ENCODE results near the gene CAMKV.

CAMKV gene

GRCh38 chr3:49903451-49904424, 34.0 kb upstream of the CAMKV start, which contains the start of gene MST1R:
MST1R (minus strand) TSS chr3:49903873; CDS start chr3:49903609, 264 bp downstream.
- in situ Hi-C loops (cut with HindIII; ENCODE audit: low pct_ligation_motif_present, low sequenced_read_pairs) = no loop called here
- Histone ChIP-seq H3K36me3 (replicated peaks) (peaks cover 1% of the 10 kb centered on the region), H3K27me3 (replicated peaks) (no peaks in the 10 kb centered on the region), H3K4me3 (ENCODE audit: low read depth, low read length) (peak within 1 kb of the TSS; percentile 30), H3K27ac (no peak within 1 kb of the TSS)
- no peak for DNase-seq
- no peak for TF ChIP-seq CTCF (IDR thresholded peaks at IDR 0.05; ENCODE audit: low read depth, low read length, missing control alignments)

GRCh38 chr3:49902511-49903345, 33.0 kb upstream of the CAMKV start:
- no peak overlapping the region for H3K4me3 ChIP-seq (ENCODE audit: low read depth, low read length)
- in situ Hi-C loops (cut with HindIII; ENCODE audit: low pct_ligation_motif_present, low sequenced_read_pairs) = no loop called here
- H3K36me3 ChIP-seq (replicated peaks) = no peaks in the 10 kb centered on the region
- no peak overlapping the region for H3K27ac ChIP-seq
- no peaks in the 10 kb centered on the region for H3K27me3 ChIP-seq (replicated peaks)
- DNase-seq = no peak
- no peak for TF ChIP-seq CTCF (IDR thresholded peaks at IDR 0.05; ENCODE audit: low read depth, low read length, missing control alignments)

GRCh38 chr3:49901366-49902339, 31.9 kb upstream of the CAMKV start:
- no peak overlapping the region for H3K27ac ChIP-seq
- H3K4me3 ChIP-seq (ENCODE audit: low read depth, low read length) = no peak overlapping the region
- no peak for DNase-seq

GRCh38 chr3:49900491-49901153, 30.9 kb upstream of the CAMKV start:
- H3K27me3 ChIP-seq (replicated peaks) = no peaks in the 10 kb centered on the region
- DNase-seq = no peak
- no peak for TF ChIP-seq CTCF (IDR thresholded peaks at IDR 0.05; ENCODE audit: low read depth, low read length, missing control alignments)
- H3K27ac ChIP-seq = no peak overlapping the region
- no peak overlapping the region for H3K4me3 ChIP-seq (ENCODE audit: low read depth, low read length)
- no peaks in the 10 kb centered on the region for H3K36me3 ChIP-seq (replicated peaks)
- in situ Hi-C loops (cut with HindIII; ENCODE audit: low pct_ligation_motif_present, low sequenced_read_pairs) = no loop called here

More at GRCh38 chr3:49901366-49902339, 31.9 kb upstream of the CAMKV start:
- TF ChIP-seq CTCF (IDR thresholded peaks at IDR 0.05; ENCODE audit: low read depth, low read length, missing control alignments) = no peak
- in situ Hi-C loops (cut with HindIII; ENCODE audit: low pct_ligation_motif_present, low sequenced_read_pairs) = no loop called here
- Histone ChIP-seq H3K27me3 (replicated peaks) (no peaks in the 10 kb centered on the region), H3K36me3 (replicated peaks) (no peaks in the 10 kb centered on the region)

GRCh38 chr3:49899815-49900214, 30.1 kb upstream of the CAMKV start:
- Histone ChIP-seq H3K4me3 (ENCODE audit: low read depth, low read length) (no peak overlapping the region), H3K27me3 (replicated peaks) (no peaks in the 10 kb centered on the region), H3K36me3 (replicated peaks) (no peaks in the 10 kb centered on the region), H3K27ac (no peak overlapping the region)
- no peak for DNase-seq
- in situ Hi-C loops (cut with HindIII; ENCODE audit: low pct_ligation_motif_present, low sequenced_read_pairs) = no loop called here
- TF ChIP-seq CTCF (IDR thresholded peaks at IDR 0.05; ENCODE audit: low read depth, low read length, missing control alignments) = peak; percentile 48
